Astrocyte (in vitro differentiated cells and primary cell): ENCODE results near the gene LCN2.

Source experiments
- CTCF ChIP-seq: IDR thresholded peaks from 2 replicates; pipeline ENCODE4 v1.5.1; 2011; ENCODE audit warnings: low read depth, mild to moderate bottlenecking, inconsistent platforms, low read length, moderate library complexity; ENCODE audit not compliant: insufficient read depth
- EZH2 ChIP-seq: IDR thresholded peaks from 2 replicates; pipeline ENCODE4 v1.6.1; 2012; ENCODE audit warnings: mild to moderate bottlenecking, low read length, inconsistent platforms; ENCODE audit not compliant: insufficient read depth

DNA sequence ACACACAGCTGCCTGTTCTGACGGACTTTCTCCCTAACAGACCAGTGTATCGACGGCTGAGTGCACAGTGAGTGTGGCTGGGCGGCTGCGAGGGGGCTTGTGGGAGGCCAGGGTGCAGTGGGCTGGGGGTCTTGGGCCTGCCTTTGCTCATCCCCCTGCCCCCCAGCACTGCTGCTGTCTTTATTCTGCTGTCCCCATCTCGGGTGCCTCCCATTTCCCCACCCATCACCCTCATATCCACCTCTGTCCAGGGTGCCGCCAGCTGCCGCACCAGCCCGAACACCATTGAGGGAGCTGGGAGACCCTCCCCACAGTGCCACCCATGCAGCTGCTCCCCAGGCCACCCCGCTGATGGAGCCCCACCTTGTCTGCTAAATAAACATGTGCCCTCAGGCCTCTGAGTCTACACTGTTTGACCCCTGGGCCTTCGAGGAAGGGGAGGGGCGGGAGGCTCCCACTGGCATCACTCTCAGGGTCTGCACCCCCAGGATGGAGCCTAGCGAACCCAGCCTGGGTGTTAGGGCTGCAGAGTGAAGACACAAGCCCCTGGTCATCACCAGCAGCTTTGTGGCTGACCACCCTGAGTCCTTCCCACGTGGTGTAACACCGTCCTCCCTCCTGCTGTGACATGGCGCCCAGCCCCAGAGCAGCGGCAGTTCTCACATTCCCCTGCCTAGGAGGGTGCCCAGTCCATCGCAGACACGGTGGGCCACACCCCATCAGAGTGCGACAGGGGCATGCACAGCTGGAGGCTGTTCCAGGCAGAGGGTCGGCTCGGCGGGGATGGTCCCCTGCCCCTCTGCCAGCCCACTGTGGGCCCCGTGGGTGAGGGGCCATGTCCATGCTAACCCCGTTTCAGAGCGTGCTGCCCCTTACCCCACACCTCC is 4.0 kb downstream of the LCN2 start:
- TF ChIP-seq EZH2: no peak
- TF ChIP-seq CTCF: no peak
